Breast epithelium (tissue), 4 donors: ENCODE data around the gene ANGPTL2. TPM values are rescaled to one million over a fixed set of nuclear protein-coding genes. Genes with fewer than 3 reads are reported as not detected.

Experiments
- DNase-seq, 2 donors: peaks; one replicate each; pipeline ENCODE4 v3.0.0-alpha.2; 2019; ENCODE audit warnings: low spot score in 2 of 2
- H3K27ac ChIP-seq, 2 donors: fragments of 200-600 bp; sonication (generic) in 1 of 2; one replicate each; pipeline ENCODE4 v1.5.1; 2016 to 2019; ENCODE audit warnings: mild to moderate bottlenecking in 1 of 2
- H3K27me3 ChIP-seq, 2 donors: fragments of 200-600 bp; sonication (generic) in 1 of 2; one replicate each; pipeline versions ENCODE4 v1.5.1 to v1.6.0; 2017 to 2019; ENCODE audit warnings: control low read depth in 1 of 2, mild to moderate bottlenecking in 1 of 2
- H3K36me3 ChIP-seq: fragments of 200-600 bp; one replicate; pipeline ENCODE4 v1.5.1; 2019
- H3K4me1 ChIP-seq, 2 donors: fragments of 200-600 bp; sonication (generic); one replicate each; pipeline ENCODE4 v1.5.1; 2016 to 2019; ENCODE audit warnings: control low read depth in 1 of 2
- H3K4me3 ChIP-seq, 3 donors: fragments of 200-600 bp; sonication (generic); 1 replicate in 2 of 3; 2 replicates in 1 of 3; pipeline ENCODE4 v1.5.1; 2016 to 2019; ENCODE audit warnings: mild to moderate bottlenecking in 3 of 3, moderate library complexity in 2 of 3
- H3K9me3 ChIP-seq, 2 donors: fragments of 200-600 bp; sonication (generic) in 1 of 2; one replicate each; pipeline ENCODE4 v1.5.1; 2016 to 2019; ENCODE audit warnings: control low read depth in 1 of 2
- CTCF ChIP-seq, 3 donors: fragments of 450-650 bp; IDR thresholded peaks; one replicate each; pipeline ENCODE4 v1.5.1; 2016 to 2017; ENCODE audit warnings: antibody characterized with exemption in 3 of 3, mild to moderate bottlenecking in 3 of 3, moderate library complexity in 3 of 3
- POLR2A ChIP-seq: fragments of 450-650 bp; IDR thresholded peaks from one replicate; pipeline ENCODE4 v1.6.1; 2016; ENCODE audit warnings: antibody characterized with exemption, mild to moderate bottlenecking, moderate library complexity
- POLR2AphosphoS5 ChIP-seq, 3 donors: sonication (generic); formaldehyde crosslinking; IDR thresholded peaks; one replicate each; pipeline ENCODE4 v1.6.1; 2017; ENCODE audit warnings: antibody characterized with exemption in 3 of 3
- intact Hi-C: fragments of 100-400 bp; cut with DNase I; formaldehyde crosslinking; loops from one replicate; pipeline ENCODE4 v1.15.1; 2023; ENCODE audit warnings: low total_unique reads
- total RNA-seq, 3 donors: library from RNA; depleted of rRNA; stranded (reverse); fragments of >200 nt; gene quantifications; one replicate each; pipeline ENCODE4 v1.1.0, GENCODE V29; 2016

The ANGPTL2 gene
- total RNA-seq, 3 donors from 2014 or later = 30.9 to 61.8 (median 51.8) TPM

- Histone ChIP-seq H3K36me3 (no peaks in the 10 kb centered on the region), H3K27ac (peak overlapping the region; percentile 81 to 92), H3K4me1 (peaks cover 14 to 15% of the 10 kb centered on the region in 2 donors), H3K4me3 (no peak overlapping the region), H3K9me3 (no peaks in the 10 kb centered on the region), H3K27me3 (no peaks in the 10 kb centered on the region)
- intact Hi-C loops = no loop called here
- TF ChIP-seq POLR2A = no peak
- TF ChIP-seq POLR2AphosphoS5 (IDR thresholded peaks at IDR 0.05) = peak in 1 of 3 donors; percentile 52
- no peak for TF ChIP-seq CTCF (IDR thresholded peaks at IDR 0.05)
- peak in 1 of 2 donors; percentile 80 for DNase-seq
Observed at GRCh38 chr9:127104581-127105311, 17.7 kb downstream of the ANGPTL2 start.

GRCh38 chr9:127102788-127103187 lies 19.6 kb downstream of the ANGPTL2 start:
- Histone ChIP-seq H3K27ac (peak overlapping the region; percentile 81 to 92), H3K4me3 (no peak overlapping the region), H3K27me3 (no peaks in the 10 kb centered on the region), H3K36me3 (no peaks in the 10 kb centered on the region), H3K9me3 (no peaks in the 10 kb centered on the region), H3K4me1 (peaks cover 14 to 15% of the 10 kb centered on the region in 2 donors)
- no peak for TF ChIP-seq POLR2AphosphoS5 (IDR thresholded peaks at IDR 0.05)
- TF ChIP-seq CTCF (IDR thresholded peaks at IDR 0.05) = no peak
- intact Hi-C loops = no loop called here
- DNase-seq = no peak

GRCh38 chr9:127102176-127102575 lies 20.3 kb downstream of the ANGPTL2 start:
- no peaks in the 10 kb centered on the region for H3K36me3 ChIP-seq
- peaks cover 8 to 15% of the 10 kb centered on the region in 2 donors for H3K4me1 ChIP-seq
- no peak overlapping the region for H3K4me3 ChIP-seq
- peak overlapping the region in 1 of 2 donors; percentile 92 for H3K27ac ChIP-seq
- no peaks in the 10 kb centered on the region for H3K9me3 ChIP-seq
- intact Hi-C loops = no loop called here
- no peak for TF ChIP-seq CTCF (IDR thresholded peaks at IDR 0.05)
- no peak for TF ChIP-seq POLR2A
- no peak for TF ChIP-seq POLR2AphosphoS5 (IDR thresholded peaks at IDR 0.05)
- no peak for DNase-seq
- no peaks in the 10 kb centered on the region for H3K27me3 ChIP-seq

- TF ChIP-seq CTCF (IDR thresholded peaks at IDR 0.05) (no peak), POLR2A (no peak), POLR2AphosphoS5 (IDR thresholded peaks at IDR 0.05) (no peak)
- intact Hi-C loops = no loop called here
- no peak for DNase-seq
- Histone ChIP-seq H3K4me1 (peaks cover 4 to 9% of the 10 kb centered on the region in 2 donors), H3K9me3 (no peaks in the 10 kb centered on the region), H3K27me3 (no peaks in the 10 kb centered on the region), H3K4me3 (no peak overlapping the region), H3K27ac (peak overlapping the region in 1 of 2 donors; percentile 63), H3K36me3 (no peaks in the 10 kb centered on the region)
Observed at GRCh38 chr9:127099664-127100063, 22.8 kb downstream of the ANGPTL2 start.

GRCh38 chr9:127098916-127099553 lies 23.4 kb downstream of the ANGPTL2 start:
- intact Hi-C loops = no loop called here
- Histone ChIP-seq H3K4me1 (peaks cover 4% of the 10 kb centered on the region in 2 donors), H3K36me3 (no peaks in the 10 kb centered on the region), H3K4me3 (no peak overlapping the region), H3K27ac (peak overlapping the region; percentile 26 to 63), H3K9me3 (no peaks in the 10 kb centered on the region), H3K27me3 (no peaks in the 10 kb centered on the region)
- TF ChIP-seq CTCF (IDR thresholded peaks at IDR 0.05) (no peak), POLR2A (no peak), POLR2AphosphoS5 (IDR thresholded peaks at IDR 0.05) (no peak)
- DNase-seq = no peak
